ENCODE data around the gene DYNC1LI1.
A peak's percentile ranks its signal among the peaks of the same experiment; 100 is the strongest.
"Not testable (repeated sequence)": the region's sequence is repeated elsewhere in the genome, so short reads cannot be mapped to it uniquely, and the experiment has no call there.

The DYNC1LI1 gene

DNA sequence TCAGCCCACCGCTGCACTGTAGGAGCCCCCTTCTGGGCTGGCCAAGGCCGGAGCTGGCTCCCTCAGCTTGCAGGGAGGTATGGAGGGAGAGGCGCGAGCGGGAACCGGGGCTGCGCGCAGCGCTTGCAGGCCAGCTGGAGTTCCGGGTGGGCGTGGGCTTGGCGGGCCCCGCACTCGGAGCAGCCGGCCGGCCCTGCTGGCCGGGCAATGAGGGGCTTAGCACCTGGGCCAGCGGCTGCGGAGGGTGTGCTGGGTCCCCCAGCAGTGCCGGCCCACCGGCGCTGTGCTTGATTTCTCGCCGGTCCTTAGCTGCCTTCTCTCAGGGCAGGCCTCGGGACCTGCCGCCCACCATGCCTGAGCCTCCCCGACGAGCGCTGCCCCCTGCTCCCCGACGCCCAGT, 8.0 kb upstream of the DYNC1LI1 start:
- not testable (repeated sequence) for DNase-seq

DNA sequence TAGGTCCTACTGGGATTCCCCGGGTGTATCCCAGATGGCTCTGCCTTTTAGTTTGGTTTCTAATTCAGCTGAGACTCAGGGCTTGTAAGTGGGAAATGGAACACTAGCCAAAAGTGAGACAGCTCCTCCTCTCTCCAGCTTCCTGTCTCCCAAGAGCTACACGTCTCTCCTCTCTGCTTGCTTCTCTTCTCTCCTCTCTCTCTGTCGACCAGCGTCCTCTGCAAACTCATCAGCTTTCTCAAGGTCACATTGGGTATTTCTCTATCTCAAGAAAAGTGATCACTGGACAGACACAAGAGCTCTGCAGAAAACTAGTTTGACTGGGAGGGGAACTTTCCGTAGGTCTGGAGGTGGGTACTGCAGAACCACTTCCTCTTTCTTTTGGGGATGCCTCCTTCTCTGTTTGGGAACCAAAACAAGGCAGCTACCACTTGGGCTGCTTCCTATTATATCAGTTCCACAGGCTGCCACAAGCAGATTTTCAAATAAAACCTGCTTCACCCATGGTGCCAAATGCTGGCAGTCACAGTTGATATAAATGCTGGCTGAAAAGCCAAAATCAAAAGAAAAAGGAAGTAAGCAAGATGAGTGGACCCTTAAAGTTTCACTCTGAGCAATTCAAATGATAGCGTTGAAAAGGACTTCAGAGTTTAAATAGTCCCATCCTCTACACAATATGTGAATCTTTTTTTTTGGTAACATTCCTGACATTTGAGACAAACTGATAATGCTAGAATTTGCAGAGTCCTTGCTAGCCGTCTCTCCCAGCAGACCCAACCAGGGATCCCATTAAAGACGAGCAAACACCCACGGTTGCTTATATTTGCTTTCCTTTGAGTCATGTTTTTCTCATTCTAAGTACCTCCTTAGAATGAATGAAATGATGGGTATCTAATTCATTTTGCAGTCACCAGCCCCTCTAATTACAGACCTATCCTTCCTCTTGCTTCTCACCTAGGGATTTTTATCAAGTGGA, 7.2 kb upstream of the DYNC1LI1 start:
- DNase-seq = peak in 1 of 2 experiments; percentile 61

DNA sequence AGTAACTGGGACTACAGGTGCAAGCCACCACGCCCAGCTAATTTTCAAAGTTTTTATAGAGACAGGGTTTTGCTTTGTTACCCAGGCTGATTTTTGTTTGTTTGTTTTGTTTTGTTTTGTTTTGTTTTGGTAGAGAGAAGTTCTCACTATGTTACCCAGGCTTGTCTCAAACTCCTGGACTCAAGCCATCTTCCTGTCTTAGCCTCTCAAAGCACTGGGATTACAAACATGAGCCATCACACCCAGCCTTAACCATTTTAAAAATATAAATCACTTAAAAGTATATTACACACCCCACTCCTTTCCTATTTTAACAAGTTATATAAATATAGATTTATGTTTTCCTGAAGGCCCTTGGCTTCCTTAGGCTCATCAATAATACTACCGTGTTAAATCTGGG, 6.5 kb upstream of the DYNC1LI1 start:
- no peak for DNase-seq

DNA sequence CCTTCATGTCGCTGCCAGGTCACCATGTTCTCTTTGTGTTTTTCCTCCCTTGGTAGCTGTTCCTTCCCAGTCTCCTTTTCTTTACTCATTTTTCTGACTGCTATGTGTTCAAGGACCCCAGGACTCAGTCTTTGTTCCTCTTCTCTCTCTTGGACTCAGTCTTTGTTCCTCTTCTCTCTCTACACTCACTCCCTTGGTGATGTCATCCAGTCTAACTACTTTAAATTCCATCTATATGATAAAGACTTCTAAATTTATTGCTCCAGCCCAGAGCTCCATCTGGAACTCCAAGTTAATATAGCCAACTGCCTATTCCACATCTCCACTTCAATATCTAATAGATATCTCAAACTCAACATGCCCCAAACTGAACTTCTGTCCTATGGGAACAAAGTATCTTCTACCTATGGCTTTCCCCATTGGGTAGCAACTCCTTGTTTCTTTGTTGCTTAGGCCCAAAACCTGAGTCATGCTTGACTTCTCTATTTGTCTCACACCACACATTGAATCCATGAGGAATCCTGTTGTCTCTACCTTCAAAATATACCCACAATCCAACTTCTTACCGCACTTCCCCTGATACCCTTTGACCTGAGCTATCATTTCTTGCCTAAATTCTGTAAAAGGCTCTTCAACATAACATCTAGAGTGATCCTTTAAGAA, 4.9 kb upstream of the DYNC1LI1 start:
- DNase-seq = no peak

DNA sequence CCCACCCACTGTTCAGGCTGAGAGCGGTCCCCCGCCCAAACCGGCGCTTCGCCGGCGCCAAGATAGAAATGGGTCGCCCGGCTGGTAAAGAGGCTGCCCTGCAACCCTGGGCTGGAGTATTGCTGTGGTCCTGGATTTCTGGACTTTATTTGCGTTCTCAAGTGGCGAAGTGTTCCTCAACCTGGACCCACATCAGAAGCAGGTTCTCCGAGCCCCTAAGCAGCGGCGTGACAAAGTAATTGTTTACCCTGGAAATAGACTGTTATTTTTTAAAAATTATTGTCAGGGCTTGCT, 481 bp upstream of the DYNC1LI1 start:
- DNase-seq = peak in 1 of 2 experiments; percentile 66

DNA sequence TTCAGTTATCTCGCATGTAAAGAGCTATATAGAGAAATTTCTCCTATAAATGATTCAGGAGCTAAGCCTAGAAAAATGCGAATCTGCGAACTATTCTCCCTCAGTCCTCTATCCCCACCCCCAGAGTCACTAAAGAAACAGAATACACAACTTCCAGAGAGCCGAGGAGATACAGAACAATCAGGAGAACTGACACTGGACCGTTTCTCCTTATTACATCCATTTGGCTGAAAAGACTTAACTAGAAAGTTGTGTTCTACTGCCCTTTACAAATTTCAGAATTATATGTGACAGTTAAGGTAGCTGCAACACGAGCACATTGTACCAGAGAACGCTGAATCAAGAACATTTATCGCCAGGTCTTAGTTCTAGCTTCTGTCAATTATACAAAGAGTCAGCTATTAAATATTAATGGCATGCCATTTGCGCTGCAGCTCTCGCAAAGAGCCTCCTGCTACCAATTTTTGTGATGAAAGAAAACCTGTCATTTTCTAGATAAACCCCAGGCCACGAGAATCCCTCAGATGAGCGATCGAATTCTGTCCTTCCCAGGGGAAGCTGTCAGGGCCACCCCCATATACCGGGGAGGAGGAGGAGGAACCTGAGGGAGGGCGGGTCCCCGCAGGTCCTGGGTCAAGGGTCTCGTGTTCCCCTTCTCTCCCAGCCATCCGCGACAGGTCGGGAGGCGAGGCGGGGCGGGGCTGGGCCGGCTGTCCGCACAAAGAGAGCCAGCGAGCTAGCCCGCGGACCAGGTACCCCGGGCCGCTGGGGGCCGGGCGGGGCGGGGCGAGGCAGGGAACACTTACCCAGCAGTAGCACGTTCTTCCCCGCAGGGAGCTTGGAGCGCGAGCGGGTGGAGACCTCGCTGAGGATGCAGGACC, 878 bp downstream of the DYNC1LI1 start:
- peak in 1 of 2 experiments; percentile 21 for DNase-seq

DNA sequence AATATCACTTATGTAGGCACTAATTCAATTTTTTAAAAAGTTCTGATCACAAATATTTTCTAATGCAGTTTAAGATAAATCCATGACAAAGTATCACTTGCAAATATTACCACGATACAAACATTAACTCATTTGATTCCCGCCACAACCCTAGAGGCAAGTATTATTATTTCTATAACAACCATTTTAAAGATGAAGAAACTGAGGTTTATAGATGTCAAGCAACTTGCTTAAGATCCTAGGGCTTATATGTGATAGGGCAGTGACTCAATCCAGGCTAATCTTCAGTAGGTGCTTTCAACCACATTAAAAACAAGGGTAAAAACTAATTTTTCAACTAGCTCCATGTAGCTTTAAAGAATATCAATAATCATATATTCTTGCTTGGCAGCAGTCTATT, 1.7 kb downstream of the DYNC1LI1 start:
- DNase-seq = no peak

DNA sequence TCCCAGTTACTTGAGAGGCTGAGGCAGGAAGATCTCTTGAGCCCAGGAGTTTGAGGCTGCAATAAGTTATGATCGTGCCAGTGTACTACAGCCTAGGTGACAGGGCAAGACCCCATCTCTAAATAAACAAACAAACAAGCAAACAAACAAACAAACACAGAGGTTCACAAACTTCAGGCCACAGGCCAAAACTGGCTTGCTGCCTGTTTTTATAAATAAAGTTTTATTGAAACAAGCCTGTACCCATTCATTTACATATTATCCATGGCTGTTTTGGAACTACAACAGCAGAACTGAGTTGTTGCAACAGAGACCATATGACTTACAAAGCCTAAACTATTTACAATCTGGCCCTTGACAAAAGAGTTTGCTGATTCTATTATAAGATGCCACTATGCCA, 6.5 kb downstream of the DYNC1LI1 start:
- DNase-seq = no peak

DNA sequence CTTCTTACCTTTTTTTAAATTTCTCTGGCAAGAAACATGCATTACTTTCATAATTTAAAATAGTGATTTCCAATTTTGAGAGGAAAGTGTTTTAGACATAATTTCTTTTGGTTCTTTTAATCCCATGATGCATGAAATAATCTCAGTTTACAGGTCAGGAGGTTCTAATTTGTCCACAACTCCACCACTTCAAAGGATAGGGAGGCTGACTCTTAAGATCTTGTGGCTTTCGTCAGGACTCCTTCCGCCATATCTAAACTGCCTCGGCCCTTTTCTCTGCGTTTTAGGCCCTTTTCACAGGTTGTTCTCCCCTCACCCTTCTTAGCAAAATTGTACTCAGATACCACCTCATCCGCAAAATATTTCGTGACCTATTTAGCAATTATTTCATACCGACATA, 8.0 kb downstream of the DYNC1LI1 start:
- DNase-seq = no peak

DNA sequence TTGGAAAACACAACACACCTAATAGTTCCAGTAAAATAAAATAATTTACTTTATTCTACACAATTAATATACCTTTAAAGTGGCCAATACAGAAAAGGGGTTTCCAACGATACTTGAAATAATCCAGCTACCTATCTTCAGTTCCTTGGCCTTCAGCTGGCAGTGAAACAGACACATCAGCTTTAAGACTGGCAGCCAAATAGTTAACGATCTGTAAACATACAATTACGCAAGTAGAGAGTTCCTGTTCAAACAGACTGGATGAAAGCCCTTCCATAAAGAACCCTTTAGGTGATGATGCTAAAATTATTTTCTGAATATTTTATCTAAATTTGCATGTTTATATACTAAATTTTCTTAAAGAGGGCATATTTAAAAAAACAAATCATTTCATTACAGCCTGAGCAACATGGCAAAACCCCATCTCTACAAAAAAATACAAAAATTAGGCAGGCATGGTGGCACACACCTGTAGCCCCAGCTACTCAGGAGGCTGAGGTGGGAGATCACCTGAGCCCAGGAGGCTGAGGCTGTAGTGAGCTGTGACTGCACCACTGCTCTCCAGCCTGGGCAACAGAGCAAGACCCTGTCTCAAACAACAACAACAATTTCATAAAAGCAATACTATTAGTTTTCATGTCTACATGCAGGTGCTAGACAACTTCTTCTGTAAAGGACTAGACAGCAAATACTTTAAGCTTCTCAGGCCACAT, 12.9 kb downstream of the DYNC1LI1 start:
- DNase-seq = peak in 1 of 2 experiments; percentile 2

DNA sequence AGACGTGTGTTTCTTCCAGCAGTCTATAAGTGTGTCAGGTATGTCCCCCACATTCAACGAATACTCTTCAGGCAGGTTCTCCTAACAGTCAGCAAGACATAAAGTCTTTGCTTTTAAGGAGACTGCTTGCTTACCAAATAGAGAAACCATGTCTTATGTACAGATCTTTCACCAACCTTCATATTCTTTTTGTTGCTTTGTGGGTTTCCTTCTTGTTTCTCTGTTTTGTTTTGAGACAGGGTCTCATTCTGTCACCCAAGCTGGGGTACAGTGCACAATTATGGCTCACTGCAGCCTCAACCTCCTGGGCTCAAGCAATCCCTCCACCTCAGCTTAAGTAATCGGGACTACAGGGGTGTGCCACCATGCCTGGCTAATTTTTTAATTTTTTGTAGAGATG, 14.3 kb downstream of the DYNC1LI1 start:
- no peak for DNase-seq

DNA sequence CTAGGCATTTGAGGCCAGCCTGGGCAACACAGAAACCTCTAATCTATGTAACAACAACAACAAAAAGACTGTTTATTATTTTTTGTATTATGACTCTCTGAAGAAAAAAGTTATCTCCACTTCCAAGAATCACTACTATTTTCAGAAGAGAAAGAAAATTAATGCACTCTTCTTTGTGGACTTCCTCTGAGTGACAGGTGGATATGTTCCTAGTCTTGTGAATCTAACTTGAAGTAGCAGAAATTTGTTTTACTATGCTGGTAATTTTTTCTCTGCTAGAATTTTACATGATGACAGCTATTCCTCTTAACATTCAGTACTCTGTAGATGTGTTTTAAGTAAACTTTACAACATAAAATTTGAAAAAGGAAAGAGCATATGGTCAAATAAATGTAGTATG, 16.7 kb downstream of the DYNC1LI1 start:
- DNase-seq = no peak

DNA sequence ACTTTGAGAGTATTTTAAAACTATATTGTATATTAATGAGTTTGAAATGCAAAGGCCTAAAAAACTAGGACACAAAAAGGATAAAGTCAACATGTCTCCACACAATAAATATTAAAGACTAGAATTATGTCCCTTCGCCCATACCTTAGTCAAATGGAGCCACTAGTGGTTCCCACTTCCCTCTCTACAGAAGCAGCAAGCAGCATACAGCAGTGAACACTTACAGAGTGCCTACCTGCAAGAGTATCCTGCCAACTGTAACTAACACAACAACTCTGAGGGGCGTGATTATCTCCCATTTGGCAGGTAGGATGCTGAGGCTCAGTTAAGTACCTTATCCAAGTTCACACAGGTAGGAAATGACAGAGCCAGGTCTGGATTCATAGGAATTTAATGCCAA, 17.2 kb downstream of the DYNC1LI1 start:
- no peak for DNase-seq

DNA sequence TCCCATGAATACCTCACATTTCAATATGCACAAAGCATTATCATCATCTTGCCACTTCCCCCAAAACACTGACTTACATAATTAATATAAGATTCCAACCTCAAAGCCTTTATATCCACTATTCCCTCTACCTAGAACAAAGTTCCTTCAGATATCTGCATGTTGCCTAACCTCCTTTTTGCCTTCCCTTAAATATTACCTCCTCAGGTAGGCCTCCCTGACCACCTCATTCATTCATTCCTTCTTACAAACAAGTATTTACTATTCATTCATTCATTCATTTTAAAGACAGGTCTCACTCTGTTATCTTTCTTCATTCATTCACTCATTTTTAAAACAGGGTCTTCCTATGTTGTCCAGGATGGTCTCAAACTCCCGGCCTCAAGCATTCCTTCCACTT, 18.6 kb downstream of the DYNC1LI1 start:
- DNase-seq = no peak

DNA sequence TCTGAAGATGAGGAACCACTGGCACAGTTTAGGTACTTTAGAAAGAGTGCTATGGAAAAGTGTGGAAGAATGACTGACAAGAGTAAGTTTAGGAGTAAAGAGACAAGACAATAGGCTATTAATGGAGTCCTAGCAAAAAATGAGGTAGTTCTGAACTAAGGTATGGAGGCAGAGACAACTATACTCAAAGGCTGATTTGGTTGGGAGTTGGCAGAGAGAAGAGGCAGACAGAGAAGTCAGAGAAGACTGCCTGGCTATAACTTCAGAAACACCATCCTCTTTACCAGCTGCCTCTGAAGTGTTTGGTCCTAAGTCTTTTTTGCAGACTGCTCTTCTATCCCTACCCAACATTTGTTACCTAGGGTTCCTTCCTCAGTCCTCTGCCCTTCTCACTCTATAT, 19.2 kb downstream of the DYNC1LI1 start:
- no peak for DNase-seq

DNA sequence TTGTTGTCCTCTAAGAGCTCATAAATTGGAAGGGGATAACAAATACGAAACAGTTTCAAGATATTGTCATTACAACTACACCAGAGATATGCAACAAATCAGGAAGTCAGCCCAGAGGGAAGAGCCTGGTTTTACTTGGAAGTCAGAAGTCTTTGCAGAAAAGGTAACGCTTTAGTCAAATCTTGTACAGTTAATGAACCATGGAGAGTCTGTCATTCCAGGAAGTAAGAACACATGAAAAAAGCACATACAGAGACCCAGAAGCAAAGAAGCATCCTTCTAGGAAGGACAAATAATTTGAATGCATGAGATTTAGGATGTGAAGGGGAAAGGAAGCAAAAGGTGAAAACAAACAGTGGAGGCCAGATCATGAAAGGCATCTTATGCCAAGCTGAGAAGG, 19.6 kb downstream of the DYNC1LI1 start:
- DNase-seq = no peak

DNA sequence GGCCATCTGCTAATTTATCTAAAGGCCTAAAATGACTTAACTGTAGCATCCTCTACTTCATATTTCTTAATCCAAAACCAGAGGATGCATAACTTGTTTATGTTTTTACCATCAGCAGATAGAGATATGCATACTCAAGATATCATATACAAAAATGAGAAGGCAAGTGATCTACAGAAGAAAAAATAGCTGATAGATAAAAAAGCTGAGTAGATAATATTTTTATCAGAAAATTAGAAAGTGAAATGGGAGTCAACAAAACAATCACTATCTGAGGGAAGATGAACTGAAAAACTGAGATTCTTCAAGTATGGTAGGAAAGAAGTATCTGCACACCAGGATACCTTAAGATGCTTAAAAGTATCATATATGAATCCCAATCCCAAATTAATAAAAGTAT, 25.4 kb downstream of the DYNC1LI1 start:
- DNase-seq = no peak

DNA sequence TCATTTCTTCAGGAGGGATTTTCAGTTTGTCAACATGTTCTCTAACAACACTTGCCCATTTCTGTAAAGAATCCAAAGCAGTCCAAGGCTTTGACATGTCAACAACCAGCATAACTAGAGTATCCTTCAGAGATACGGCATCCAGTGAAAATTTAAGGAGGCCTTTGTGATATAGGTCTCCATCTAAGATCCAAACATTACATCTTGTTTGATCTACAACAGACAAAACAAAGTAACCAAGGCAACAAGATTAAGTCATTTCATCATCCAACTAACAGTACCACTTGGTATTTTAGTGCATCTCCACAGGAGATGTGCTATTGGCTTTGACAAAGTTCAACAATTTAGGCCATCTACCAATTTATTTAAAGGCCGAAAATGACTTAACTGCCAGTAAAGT, 25.8 kb downstream of the DYNC1LI1 start:
- no peak for DNase-seq

DNA sequence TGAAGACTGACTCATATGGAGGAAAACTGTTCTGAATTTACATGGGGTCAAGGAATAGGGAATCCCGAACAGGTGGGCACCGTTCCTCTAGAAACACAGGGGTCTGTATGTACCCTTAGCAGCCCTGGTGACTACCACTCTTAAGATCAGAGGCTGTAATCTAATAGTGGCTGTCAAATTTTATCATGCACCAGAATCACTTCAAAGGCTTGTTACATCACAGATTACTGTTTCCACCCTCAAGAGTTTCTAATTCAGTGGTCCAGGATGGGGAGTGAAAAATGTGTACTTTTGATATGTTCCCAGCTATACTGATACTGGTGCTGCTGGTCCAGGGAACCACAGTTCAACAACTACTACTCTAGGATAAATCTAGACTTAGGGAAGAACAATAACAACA, 27.9 kb downstream of the DYNC1LI1 start:
- no peak for DNase-seq

DNA sequence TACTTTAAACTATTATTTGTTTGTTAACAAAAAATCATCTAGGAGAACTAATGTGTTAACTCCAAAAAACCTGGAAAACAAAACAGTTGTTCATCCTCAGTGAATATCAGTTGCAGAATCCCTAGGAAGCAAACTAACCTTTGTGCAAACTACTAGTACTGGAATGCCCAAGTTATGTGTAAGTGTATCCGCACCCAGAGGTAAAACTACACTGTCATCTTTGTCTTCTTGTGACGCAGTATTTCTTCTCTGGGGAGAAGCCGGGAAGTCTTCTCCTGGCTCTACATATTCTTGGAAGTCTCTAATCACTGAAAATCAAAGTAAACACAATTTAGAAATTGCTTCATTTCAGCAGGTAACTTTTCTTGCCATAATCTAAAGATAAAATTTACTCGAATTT, 29.8 kb downstream of the DYNC1LI1 start:
- DNase-seq = no peak

DNA sequence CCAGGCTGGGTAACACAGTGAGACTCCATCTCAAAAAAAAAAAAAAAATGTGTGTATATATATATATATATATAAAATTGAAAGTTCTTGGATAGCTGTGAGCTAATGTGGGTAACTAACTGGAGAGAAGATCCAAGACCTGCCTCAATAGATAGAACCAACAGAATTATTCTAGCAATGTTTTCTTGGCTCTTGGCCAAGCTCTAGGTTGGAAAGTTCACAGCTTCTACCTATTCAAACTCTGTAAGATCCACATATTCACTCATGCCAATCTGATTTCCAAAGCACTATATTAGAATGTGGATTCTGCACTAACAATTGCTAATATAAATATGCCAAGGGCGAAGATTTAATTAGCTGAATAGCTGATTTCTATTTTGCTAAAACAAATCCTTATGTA, 38.2 kb downstream of the DYNC1LI1 start:
- DNase-seq = no peak

DNA sequence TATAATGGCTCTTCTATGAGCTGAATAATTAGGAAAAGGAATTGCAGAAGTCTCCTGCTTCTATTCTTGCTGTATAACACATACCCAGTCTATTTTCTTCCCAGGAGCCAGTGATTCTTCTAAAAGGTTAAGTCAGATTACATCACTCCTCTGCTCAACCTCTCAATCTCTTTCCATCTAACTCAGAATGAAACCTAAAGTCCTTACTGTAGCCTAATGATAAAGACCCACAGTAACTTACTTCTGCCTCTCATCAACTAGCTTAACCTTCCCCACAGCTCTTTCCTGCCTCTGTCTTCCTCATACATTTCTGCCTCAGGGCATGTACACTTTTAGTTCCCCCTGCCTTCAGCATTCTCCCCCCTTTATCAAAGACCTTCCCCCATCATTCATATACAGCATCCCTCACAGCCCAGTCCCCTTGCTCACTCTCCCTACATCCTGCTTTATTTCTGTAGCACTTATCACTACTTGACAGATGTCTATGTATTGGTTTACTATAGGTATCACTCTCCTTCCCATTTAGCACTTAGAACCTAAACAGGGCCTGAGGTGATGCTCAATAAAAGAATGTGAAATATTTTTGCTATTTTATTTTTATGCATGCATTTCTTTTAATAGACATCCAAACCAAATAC, 39.5 kb downstream of the DYNC1LI1 start:
- DNase-seq = no peak

Data from NCI-H446 (cell line).